ENCODE results near the gene AGBL5. TPM values are rescaled to one million over a fixed set of nuclear protein-coding genes. Genes with fewer than 3 reads are reported as not detected.
A peak's percentile ranks its signal among the peaks of the same experiment; 100 is the strongest.

Gene AGBL5
- total and polyA plus RNA-seq, 9 of the 15 experiments (the other 6 are each of a cell fraction or from before 2014, with no cell fraction given): 3.3 to 52.7 (median 26.2) TPM

DNA sequence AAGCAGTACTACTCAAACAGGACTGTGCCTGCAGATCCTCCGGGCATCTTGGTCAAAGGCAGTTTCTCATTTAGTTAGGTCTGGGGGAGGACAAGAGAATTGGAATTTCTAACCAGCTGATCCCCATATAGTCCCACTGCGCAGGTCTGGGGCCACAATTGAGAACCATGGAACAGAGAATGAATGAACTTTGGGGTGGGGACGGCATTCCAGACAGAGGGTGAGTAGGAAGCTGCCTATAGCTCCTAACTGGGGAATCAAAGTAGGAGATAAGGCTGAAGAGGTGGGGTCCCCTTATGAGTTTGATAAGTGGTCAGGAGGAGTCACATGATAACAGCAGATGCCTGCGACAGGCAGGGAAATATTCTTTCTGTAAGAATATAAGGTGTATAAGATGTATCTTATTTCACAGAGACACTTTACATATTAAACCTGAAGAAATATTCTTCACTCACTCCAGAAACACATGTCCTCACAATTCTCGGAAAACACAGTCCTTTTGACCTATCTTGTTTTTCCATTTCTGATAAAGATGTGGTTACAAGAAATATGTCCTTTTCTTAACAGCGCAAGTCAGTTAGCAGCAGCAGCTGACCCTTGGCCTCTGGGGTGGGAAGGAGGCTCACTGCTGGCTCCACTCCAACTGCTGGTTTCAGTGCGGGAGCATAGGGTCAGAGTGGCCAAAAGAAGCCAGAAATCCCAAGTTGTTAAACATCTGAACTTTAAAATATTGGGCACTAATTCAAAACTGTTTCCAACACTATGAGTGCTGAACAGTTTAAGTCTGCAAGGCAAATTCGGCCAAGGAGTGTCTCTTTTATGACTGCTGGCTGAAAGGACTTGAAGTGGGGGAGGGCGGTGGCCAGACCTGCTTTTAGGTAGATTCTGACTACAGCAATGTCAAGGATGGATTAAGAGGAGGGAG lies 31.3 kb upstream of the AGBL5 start (continued):
- TF ChIP-seq, protein P1, sequence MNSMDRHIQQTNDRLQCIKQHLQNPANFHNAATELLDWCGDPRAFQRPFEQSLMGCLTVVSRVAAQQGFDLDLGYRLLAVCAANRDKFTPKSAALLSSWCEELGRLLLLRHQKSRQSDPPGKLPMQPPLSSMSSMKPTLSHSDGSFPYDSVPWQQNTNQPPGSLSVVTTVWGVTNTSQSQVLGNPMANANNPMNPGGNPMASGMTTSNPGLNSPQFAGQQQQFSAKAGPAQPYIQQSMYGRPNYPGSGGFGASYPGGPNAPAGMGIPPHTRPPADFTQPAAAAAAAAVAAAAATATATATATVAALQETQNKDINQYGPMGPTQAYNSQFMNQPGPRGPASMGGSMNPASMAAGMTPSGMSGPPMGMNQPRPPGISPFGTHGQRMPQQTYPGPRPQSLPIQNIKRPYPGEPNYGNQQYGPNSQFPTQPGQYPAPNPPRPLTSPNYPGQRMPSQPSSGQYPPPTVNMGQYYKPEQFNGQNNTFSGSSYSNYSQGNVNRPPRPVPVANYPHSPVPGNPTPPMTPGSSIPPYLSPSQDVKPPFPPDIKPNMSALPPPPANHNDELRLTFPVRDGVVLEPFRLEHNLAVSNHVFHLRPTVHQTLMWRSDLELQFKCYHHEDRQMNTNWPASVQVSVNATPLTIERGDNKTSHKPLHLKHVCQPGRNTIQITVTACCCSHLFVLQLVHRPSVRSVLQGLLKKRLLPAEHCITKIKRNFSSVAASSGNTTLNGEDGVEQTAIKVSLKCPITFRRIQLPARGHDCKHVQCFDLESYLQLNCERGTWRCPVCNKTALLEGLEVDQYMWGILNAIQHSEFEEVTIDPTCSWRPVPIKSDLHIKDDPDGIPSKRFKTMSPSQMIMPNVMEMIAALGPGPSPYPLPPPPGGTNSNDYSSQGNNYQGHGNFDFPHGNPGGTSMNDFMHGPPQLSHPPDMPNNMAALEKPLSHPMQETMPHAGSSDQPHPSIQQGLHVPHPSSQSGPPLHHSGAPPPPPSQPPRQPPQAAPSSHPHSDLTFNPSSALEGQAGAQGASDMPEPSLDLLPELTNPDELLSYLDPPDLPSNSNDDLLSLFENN (IDR thresholded peaks at IDR 0.05; ENCODE audit: low read depth in 2 of 2, low read length in 2 of 2): no peak
- TF ChIP-seq NFYB (IDR thresholded peaks at IDR 0.05; ENCODE audit: extremely low read depth, insufficient read length) (no peak), SMAD2 (IDR thresholded peaks at IDR 0.05; ENCODE audit: low read depth, low read length) (no peak), DMBX1 (CRISPR knock-in tag; IDR thresholded peaks at IDR 0.05; ENCODE audit: borderline replicate concordance) (no peak), ARID1B (IDR thresholded peaks at IDR 0.05) (peak; percentile 93), ZNF197 (CRISPR knock-in tag; IDR thresholded peaks at IDR 0.05; ENCODE audit: low read depth) (no peak), SRSF7 (optimal IDR thresholded peaks at IDR 0.05; ENCODE audit: low read depth, low read length) (no peak), ELF2 (CRISPR knock-in tag; IDR thresholded peaks at IDR 0.05) (no peak)
- TF ChIP-seq, protein P2, sequence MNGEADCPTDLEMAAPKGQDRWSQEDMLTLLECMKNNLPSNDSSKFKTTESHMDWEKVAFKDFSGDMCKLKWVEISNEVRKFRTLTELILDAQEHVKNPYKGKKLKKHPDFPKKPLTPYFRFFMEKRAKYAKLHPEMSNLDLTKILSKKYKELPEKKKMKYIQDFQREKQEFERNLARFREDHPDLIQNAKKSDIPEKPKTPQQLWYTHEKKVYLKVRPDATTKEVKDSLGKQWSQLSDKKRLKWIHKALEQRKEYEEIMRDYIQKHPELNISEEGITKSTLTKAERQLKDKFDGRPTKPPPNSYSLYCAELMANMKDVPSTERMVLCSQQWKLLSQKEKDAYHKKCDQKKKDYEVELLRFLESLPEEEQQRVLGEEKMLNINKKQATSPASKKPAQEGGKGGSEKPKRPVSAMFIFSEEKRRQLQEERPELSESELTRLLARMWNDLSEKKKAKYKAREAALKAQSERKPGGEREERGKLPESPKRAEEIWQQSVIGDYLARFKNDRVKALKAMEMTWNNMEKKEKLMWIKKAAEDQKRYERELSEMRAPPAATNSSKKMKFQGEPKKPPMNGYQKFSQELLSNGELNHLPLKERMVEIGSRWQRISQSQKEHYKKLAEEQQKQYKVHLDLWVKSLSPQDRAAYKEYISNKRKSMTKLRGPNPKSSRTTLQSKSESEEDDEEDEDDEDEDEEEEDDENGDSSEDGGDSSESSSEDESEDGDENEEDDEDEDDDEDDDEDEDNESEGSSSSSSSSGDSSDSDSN (IDR thresholded peaks at IDR 0.05; ENCODE audit: borderline replicate concordance in 1 of 2, low read depth in 2 of 2, low read length in 2 of 2): no peak
- TF ChIP-seq, protein P3, sequence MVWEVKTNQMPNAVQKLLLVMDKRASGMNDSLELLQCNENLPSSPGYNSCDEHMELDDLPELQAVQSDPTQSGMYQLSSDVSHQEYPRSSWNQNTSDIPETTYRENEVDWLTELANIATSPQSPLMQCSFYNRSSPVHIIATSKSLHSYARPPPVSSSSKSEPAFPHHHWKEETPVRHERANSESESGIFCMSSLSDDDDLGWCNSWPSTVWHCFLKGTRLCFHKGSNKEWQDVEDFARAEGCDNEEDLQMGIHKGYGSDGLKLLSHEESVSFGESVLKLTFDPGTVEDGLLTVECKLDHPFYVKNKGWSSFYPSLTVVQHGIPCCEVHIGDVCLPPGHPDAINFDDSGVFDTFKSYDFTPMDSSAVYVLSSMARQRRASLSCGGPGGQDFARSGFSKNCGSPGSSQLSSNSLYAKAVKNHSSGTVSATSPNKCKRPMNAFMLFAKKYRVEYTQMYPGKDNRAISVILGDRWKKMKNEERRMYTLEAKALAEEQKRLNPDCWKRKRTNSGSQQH (CRISPR knock-in tag; IDR thresholded peaks at IDR 0.05): 0 out of 2 replicates have a peak, but pooled peaks have one; percentile 24
- TF ChIP-seq, protein P4, sequence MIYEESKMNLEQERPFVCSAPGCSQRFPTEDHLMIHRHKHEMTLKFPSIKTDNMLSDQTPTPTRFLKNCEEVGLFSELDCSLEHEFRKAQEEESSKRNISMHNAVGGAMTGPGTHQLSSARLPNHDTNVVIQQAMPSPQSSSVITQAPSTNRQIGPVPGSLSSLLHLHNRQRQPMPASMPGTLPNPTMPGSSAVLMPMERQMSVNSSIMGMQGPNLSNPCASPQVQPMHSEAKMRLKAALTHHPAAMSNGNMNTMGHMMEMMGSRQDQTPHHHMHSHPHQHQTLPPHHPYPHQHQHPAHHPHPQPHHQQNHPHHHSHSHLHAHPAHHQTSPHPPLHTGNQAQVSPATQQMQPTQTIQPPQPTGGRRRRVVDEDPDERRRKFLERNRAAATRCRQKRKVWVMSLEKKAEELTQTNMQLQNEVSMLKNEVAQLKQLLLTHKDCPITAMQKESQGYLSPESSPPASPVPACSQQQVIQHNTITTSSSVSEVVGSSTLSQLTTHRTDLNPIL (CRISPR knock-in tag; IDR thresholded peaks at IDR 0.05): no peak
- TF ChIP-seq, protein P5, sequence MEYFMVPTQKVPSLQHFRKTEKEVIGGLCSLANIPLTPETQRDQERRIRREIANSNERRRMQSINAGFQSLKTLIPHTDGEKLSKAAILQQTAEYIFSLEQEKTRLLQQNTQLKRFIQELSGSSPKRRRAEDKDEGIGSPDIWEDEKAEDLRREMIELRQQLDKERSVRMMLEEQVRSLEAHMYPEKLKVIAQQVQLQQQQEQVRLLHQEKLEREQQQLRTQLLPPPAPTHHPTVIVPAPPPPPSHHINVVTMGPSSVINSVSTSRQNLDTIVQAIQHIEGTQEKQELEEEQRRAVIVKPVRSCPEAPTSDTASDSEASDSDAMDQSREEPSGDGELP (CRISPR knock-in tag; IDR thresholded peaks at IDR 0.05; ENCODE audit: borderline replicate concordance): peak; percentile 91
- TF ChIP-seq, protein P6, sequence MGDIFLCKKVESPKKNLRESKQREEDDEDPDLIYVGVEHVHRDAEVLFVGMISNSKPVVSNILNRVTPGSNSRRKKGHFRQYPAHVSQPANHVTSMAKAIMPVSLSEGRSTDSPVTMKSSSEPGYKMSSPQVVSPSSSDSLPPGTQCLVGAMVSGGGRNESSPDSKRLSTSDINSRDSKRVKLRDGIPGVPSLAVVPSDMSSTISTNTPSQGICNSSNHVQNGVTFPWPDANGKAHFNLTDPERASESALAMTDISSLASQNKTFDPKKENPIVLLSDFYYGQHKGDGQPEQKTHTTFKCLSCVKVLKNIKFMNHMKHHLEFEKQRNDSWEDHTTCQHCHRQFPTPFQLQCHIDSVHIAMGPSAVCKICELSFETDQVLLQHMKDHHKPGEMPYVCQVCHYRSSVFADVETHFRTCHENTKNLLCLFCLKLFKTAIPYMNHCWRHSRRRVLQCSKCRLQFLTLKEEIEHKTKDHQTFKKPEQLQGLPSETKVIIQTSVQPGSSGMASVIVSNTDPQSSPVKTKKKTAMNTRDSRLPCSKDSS (IDR thresholded peaks at IDR 0.05; ENCODE audit: low read depth, partially characterized antibody): no peak
